Tibial nerve (tissue), 4 donors: ENCODE measurements around the gene IGF2BP3. TPM values are rescaled to one million over a fixed set of nuclear protein-coding genes. Genes with fewer than 3 reads are reported as not detected.

ENCODE experiments used
- DNase-seq, 2 donors: peaks; one replicate each; pipeline ENCODE4 v3.0.0-alpha.2; 2019; ENCODE audit warnings: low spot score in 2 of 2
- H3K27ac ChIP-seq, 4 donors: fragments of 200-600 bp; sonication (generic) in 3 of 4; one replicate each; pipeline ENCODE4 v1.5.1; 2017 to 2019; ENCODE audit warnings: mild to moderate bottlenecking in 1 of 4
- H3K27me3 ChIP-seq, 2 donors: fragments of 200-600 bp; sonication (generic) in 1 of 2; one replicate each; pipeline versions ENCODE4 v1.5.1 to v1.6.0; 2017 to 2019
- H3K36me3 ChIP-seq, 3 donors: fragments of 200-600 bp; sonication (generic); one replicate each; pipeline ENCODE4 v1.5.1; 2018 to 2019
- H3K4me1 ChIP-seq, 4 donors: fragments of 200-600 bp; sonication (generic) in 3 of 4; one replicate each; pipeline ENCODE4 v1.5.1; 2017 to 2019
- H3K4me3 ChIP-seq, 4 donors: fragments of 200-600 bp; sonication (generic) in 3 of 4; one replicate each; pipeline ENCODE4 v1.5.1; 2017 to 2019; ENCODE audit warnings: mild to moderate bottlenecking in 1 of 4, moderate library complexity in 1 of 4
- H3K9me3 ChIP-seq, 4 donors: fragments of 200-600 bp; sonication (generic) in 3 of 4; one replicate each; pipeline ENCODE4 v1.5.1; 2017 to 2019
- CTCF ChIP-seq, 5 experiments: fragments of 200-600 bp in 3 of 5; fragments of 450-650 bp in 2 of 5; sonication (generic) in 3 of 5; IDR thresholded peaks; one replicate each; pipeline ENCODE4 v1.5.1; 2016 to 2019; ENCODE audit warnings: antibody characterized with exemption in 5 of 5, mild to moderate bottlenecking in 3 of 5, moderate library complexity in 2 of 5
- EP300 ChIP-seq, 2 donors: sonication (generic); formaldehyde crosslinking; IDR thresholded peaks; one replicate each; pipeline ENCODE4 v1.6.1; 2017; ENCODE audit warnings: antibody characterized with exemption in 2 of 2, mild to moderate bottlenecking in 1 of 2
- POLR2A ChIP-seq, 2 donors: fragments of 450-650 bp; IDR thresholded peaks; one replicate each; pipeline ENCODE4 v1.6.1; 2017; ENCODE audit warnings: antibody characterized with exemption in 2 of 2, mild to moderate bottlenecking in 2 of 2, moderate library complexity in 2 of 2
- WGBS, 2 donors: methylation state at CpG; one replicate each; pipeline ENCODE4 v1.1.5; 2018; 5-methylcytosine and 5-hydroxymethylcytosine counted together
- total RNA-seq, 4 donors: library from RNA; depleted of rRNA; stranded (reverse); fragments of >200 nt; gene quantifications; one replicate each; pipeline ENCODE4 v1.1.0, GENCODE V29; 2016

The IGF2BP3 gene
- total RNA-seq, 4 donors from 2014 or later = 0.21 to 0.90 (median 0.59) TPM; not detected in 1

- no peaks in the 10 kb centered on the region for H3K36me3 ChIP-seq
- H3K9me3 ChIP-seq = no peaks in the 10 kb centered on the region
- DNase-seq = no peak
- H3K27me3 ChIP-seq = peaks cover 17 to 98% of the 10 kb centered on the region in 2 donors
- peak overlapping the region; percentile 22 to 55 (median 29) for H3K4me3 ChIP-seq
- peak overlapping the region in 1 of 4 donors; percentile 46 for H3K27ac ChIP-seq
- no peak for TF ChIP-seq EP300 (IDR thresholded peaks at IDR 0.05)
- no peak for TF ChIP-seq POLR2A (IDR thresholded peaks at IDR 0.05)
- TF ChIP-seq CTCF (IDR thresholded peaks at IDR 0.05) = no peak
- peaks cover 0 to 56% (median 39%) of the 10 kb centered on the region in 4 donors for H3K4me1 ChIP-seq
- WGBS, 2 donors = 0 to 3% methylated on average over 3 to 55 of the region's 91 CpGs
Observed at GRCh38 chr7:23469150-23469960, 936 bp downstream of the IGF2BP3 start.

GRCh38 chr7:23468526-23469149, 1.7 kb downstream of the IGF2BP3 start:
- TF ChIP-seq POLR2A (IDR thresholded peaks at IDR 0.05) (no peak), CTCF (IDR thresholded peaks at IDR 0.05) (no peak), EP300 (IDR thresholded peaks at IDR 0.05) (no peak)
- Histone ChIP-seq H3K36me3 (no peaks in the 10 kb centered on the region), H3K27ac (peak overlapping the region in 1 of 4 donors; percentile 40), H3K9me3 (no peaks in the 10 kb centered on the region), H3K4me1 (peaks cover 0 to 49% (median 34%) of the 10 kb centered on the region in 4 donors), H3K4me3 (peak overlapping the region; percentile 22 to 55 (median 29)), H3K27me3 (peaks cover 16 to 98% of the 10 kb centered on the region in 2 donors)
- DNase-seq = no peak
- WGBS, 2 donors = 2 to 7% methylated on average over 18 to 42 of the region's 48 CpGs

GRCh38 chr7:23467806-23468525, 2.3 kb downstream of the IGF2BP3 start:
- 6% methylated on average over 16 to 26 of the region's 32 CpGs for WGBS, 2 donors
- H3K4me3 ChIP-seq = peak overlapping the region; percentile 22 to 55 (median 29)
- peaks cover 10 to 96% of the 10 kb centered on the region in 2 donors for H3K27me3 ChIP-seq
- H3K27ac ChIP-seq = peak overlapping the region in 1 of 4 donors; percentile 40
- H3K4me1 ChIP-seq = peaks cover 0 to 46% (median 32%) of the 10 kb centered on the region in 4 donors
- TF ChIP-seq CTCF (IDR thresholded peaks at IDR 0.05) = no peak
- no peak for TF ChIP-seq POLR2A (IDR thresholded peaks at IDR 0.05)
- TF ChIP-seq EP300 (IDR thresholded peaks at IDR 0.05) = peak in 1 of 2 donors; percentile 6
- no peaks in the 10 kb centered on the region for H3K9me3 ChIP-seq
- DNase-seq = no peak
- H3K36me3 ChIP-seq = no peaks in the 10 kb centered on the region

- Histone ChIP-seq H3K27ac (peak overlapping the region in 1 of 4 donors; percentile 40), H3K4me3 (peak overlapping the region in 1 of 4 donors; percentile 55), H3K36me3 (no peaks in the 10 kb centered on the region), H3K27me3 (peaks cover 6 to 95% of the 10 kb centered on the region in 2 donors), H3K9me3 (no peaks in the 10 kb centered on the region), H3K4me1 (peaks cover 0 to 46% (median 32%) of the 10 kb centered on the region in 4 donors)
- no peak for DNase-seq
- WGBS, 2 donors = 16 to 28% methylated on average over 11 of the region's 11 CpGs
- TF ChIP-seq CTCF (IDR thresholded peaks at IDR 0.05) (no peak), EP300 (IDR thresholded peaks at IDR 0.05) (no peak), POLR2A (IDR thresholded peaks at IDR 0.05) (no peak)
Observed at GRCh38 chr7:23467291-23467805, 2.9 kb downstream of the IGF2BP3 start.
